Measurements from ENCODE around the gene GRID2. TPM values are rescaled to one million over a fixed set of nuclear protein-coding genes. Genes with fewer than 3 reads are reported as not detected.

The GRID2 gene
- total RNA-seq, 4 donors from 2014 or later: 0.16 TPM; not detected in 3

DNA sequence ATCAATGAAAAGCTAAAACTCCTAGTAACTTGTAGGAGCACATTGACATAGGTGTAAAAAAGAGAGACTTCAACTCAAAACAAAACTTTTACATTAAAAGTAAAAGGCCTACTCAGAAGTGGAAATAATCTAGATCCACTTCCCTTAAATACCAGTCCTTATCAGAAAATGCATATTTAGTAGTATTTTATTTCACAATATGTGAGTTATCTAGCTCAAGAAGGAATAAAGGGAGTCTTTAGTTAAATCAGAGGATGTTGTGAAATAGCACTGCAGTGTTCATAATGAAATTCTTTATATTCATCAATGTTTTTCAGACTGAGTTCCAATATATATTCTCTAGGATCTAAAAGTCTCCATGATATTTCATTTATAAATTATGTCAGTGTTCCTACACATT lies 715.0 kb downstream of the GRID2 start:
- no peak overlapping the region for H3K27ac ChIP-seq
- intact Hi-C loops (cut with DNase I; ENCODE audit: low total_unique reads): no loop called here
- DNase-seq: no peak
- no peaks in the 10 kb centered on the region for H3K27me3 ChIP-seq
- no peaks in the 10 kb centered on the region for H3K36me3 ChIP-seq
- TF ChIP-seq POLR2AphosphoS5 (IDR thresholded peaks at IDR 0.05) (no peak), POLR2A (IDR thresholded peaks at IDR 0.05) (no peak), EP300 (IDR thresholded peaks at IDR 0.05; ENCODE audit: low read depth) (no peak)
- TF ChIP-seq, protein P1, sequence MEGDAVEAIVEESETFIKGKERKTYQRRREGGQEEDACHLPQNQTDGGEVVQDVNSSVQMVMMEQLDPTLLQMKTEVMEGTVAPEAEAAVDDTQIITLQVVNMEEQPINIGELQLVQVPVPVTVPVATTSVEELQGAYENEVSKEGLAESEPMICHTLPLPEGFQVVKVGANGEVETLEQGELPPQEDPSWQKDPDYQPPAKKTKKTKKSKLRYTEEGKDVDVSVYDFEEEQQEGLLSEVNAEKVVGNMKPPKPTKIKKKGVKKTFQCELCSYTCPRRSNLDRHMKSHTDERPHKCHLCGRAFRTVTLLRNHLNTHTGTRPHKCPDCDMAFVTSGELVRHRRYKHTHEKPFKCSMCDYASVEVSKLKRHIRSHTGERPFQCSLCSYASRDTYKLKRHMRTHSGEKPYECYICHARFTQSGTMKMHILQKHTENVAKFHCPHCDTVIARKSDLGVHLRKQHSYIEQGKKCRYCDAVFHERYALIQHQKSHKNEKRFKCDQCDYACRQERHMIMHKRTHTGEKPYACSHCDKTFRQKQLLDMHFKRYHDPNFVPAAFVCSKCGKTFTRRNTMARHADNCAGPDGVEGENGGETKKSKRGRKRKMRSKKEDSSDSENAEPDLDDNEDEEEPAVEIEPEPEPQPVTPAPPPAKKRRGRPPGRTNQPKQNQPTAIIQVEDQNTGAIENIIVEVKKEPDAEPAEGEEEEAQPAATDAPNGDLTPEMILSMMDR (IDR thresholded peaks at IDR 0.05): no peak
- H3K9me3 ChIP-seq: no peaks in the 10 kb centered on the region
- in situ Hi-C loops (cut with MboI; ENCODE audit: low pct_ligation_motif_present in 1 of 4, low pct_unique_long_range_greater_than_20kb in 1 of 4, low sequenced_read_pairs in 3 of 4): no loop called here
- no peaks in the 10 kb centered on the region for H3K4me1 ChIP-seq
- no peak overlapping the region for H3K4me3 ChIP-seq

DNA sequence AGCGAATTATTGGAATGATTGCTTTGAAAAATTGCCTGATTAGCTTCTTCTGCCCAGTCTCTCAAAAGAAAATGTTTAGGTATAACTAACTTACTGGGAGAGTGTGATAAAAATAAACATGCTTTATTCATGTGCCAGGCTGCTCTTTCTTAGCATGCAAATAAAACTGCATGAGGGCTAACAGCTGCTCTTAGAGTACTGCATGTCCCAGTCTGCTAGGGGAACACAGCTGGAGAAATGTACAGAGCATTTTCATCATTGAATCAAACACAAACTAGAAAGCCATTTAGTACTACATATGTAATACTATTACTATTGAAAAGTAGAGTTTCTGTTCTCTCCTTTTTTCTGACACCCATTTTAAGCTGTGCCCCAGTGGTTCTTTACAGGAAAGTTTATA lies 726.0 kb downstream of the GRID2 start:
- in situ Hi-C loops (cut with MboI; ENCODE audit: low pct_ligation_motif_present in 1 of 4, low pct_unique_long_range_greater_than_20kb in 1 of 4, low sequenced_read_pairs in 3 of 4) (no loop called here), intact Hi-C loops (cut with DNase I; ENCODE audit: low total_unique reads) (no loop called here)
- TF ChIP-seq POLR2A (IDR thresholded peaks at IDR 0.05) (no peak), POLR2AphosphoS5 (IDR thresholded peaks at IDR 0.05) (no peak), EP300 (IDR thresholded peaks at IDR 0.05; ENCODE audit: low read depth) (no peak)
- TF ChIP-seq, protein P1 (IDR thresholded peaks at IDR 0.05): no peak
- Histone ChIP-seq H3K36me3 (no peaks in the 10 kb centered on the region), H3K27ac (no peak overlapping the region), H3K4me3 (no peak overlapping the region), H3K4me1 (no peaks in the 10 kb centered on the region), H3K9me3 (no peaks in the 10 kb centered on the region), H3K27me3 (no peaks in the 10 kb centered on the region)
- WGBS, 2 donors (ENCODE audit: low coverage in 1 of 2): 66 to 92% methylated on average over 1 of the region's 1 CpG
- DNase-seq: no peak

DNA sequence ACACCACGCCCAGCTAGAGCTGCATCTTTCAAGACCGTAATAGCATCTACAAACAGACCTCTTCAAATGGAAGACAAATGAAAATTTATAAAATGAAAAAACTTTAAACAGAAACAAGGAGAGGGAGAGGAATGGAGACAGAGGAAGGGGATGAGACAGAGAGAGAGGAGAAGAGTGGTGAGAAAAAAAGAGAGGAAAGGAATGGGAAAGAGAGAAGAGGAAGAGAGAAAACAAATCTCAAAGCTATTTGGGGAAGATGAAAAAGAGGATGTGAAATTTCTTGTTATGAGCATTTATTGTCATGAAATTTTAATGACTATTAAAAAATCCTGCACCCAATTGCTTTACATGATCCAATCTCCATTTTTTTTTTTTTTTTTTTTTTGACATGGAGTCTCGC lies 726.9 kb downstream of the GRID2 start:
- 87 to 100% methylated on average over 1 to 3 of the region's 3 CpGs for WGBS, 2 donors (ENCODE audit: low coverage in 1 of 2)

DNA sequence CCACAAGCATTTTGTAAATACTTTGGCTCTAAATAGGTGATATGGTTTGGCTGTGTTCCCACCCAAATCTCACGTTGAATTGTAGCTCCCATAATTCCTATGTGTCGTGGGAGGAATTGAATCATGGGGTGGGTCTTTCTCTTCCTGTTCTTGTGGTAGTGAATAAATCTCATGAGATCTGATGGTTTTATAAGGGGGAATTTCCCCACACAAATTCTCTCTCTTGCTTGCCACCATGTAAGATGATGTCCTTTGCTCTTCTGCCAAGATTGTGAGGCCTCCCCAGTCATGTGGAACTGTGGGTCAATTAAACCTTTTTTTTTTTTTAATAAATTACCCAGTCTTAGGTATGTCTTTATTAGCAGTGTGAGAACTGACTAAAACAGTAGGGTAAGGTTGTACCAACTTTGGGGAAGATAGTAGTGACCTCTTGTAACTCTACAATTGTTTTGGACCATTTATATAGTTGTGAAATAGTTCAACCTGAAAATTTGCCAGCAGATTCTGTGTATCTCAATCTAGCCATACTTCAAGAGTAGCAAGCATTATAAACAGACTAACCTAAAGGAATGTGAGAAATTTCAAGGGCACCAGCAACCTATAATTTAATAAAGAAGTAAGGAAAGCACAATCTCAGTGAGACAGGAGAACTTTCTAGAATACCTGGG lies 727.8 kb downstream of the GRID2 start:
- in situ Hi-C loops (cut with MboI; ENCODE audit: low pct_ligation_motif_present in 1 of 4, low pct_unique_long_range_greater_than_20kb in 1 of 4, low sequenced_read_pairs in 3 of 4): no loop called here
- no peaks in the 10 kb centered on the region for H3K9me3 ChIP-seq
- H3K36me3 ChIP-seq: no peaks in the 10 kb centered on the region
- whole genome bisulfite sequencing, 2 donors (ENCODE audit: low coverage in 1 of 2): 50 to 56% methylated on average over 2 of the region's 2 CpGs
- intact Hi-C loops (cut with DNase I; ENCODE audit: low total_unique reads): no loop called here
- H3K4me1 ChIP-seq: no peaks in the 10 kb centered on the region
- no peak overlapping the region for H3K4me3 ChIP-seq
- TF ChIP-seq EP300 (IDR thresholded peaks at IDR 0.05; ENCODE audit: low read depth) (no peak), POLR2A (IDR thresholded peaks at IDR 0.05) (no peak), POLR2AphosphoS5 (IDR thresholded peaks at IDR 0.05) (no peak)
- TF ChIP-seq, protein P1 (IDR thresholded peaks at IDR 0.05): no peak
- no peak overlapping the region for H3K27ac ChIP-seq
- no peak for DNase-seq
- H3K27me3 ChIP-seq: no peaks in the 10 kb centered on the region

More for the DNA sequence above, 726.9 kb downstream of the GRID2 start:
- H3K27ac ChIP-seq: no peak overlapping the region
- no peak for DNase-seq
- H3K4me1 ChIP-seq: no peaks in the 10 kb centered on the region
- H3K4me3 ChIP-seq: no peak overlapping the region
- intact Hi-C loops (cut with DNase I; ENCODE audit: low total_unique reads) (no loop called here), in situ Hi-C loops (cut with MboI; ENCODE audit: low pct_ligation_motif_present in 1 of 4, low pct_unique_long_range_greater_than_20kb in 1 of 4, low sequenced_read_pairs in 3 of 4) (no loop called here)
- H3K36me3 ChIP-seq: no peaks in the 10 kb centered on the region
- TF ChIP-seq POLR2AphosphoS5 (IDR thresholded peaks at IDR 0.05) (no peak), EP300 (IDR thresholded peaks at IDR 0.05; ENCODE audit: low read depth) (no peak)
- no peaks in the 10 kb centered on the region for H3K27me3 ChIP-seq
- H3K9me3 ChIP-seq: no peaks in the 10 kb centered on the region

DNA sequence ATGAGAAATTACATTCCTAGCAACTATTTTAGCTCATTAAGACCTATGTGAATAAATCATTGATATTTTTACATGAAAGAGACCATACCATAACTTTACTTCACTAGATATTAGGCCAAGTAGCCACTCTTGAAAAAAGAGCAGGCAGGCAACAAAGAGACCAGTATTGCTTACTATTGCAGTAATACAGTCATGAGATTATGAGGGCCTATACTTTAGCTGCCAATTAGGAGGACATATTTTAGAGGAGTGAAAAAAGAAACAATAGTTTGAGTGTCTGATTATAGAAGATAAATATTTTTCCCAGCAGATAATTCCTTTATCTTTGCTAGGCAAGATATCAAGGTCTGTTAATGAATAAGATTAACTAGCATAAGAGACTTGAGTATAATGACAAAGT lies 739.0 kb downstream of the GRID2 start:
- in situ Hi-C loops (cut with MboI; ENCODE audit: low pct_ligation_motif_present in 1 of 4, low pct_unique_long_range_greater_than_20kb in 1 of 4, low sequenced_read_pairs in 3 of 4) (no loop called here), intact Hi-C loops (cut with DNase I; ENCODE audit: low total_unique reads) (no loop called here)
- Histone ChIP-seq H3K27me3 (no peaks in the 10 kb centered on the region), H3K27ac (no peak overlapping the region), H3K36me3 (no peaks in the 10 kb centered on the region), H3K4me3 (no peak overlapping the region), H3K9me3 (no peaks in the 10 kb centered on the region), H3K4me1 (no peaks in the 10 kb centered on the region)
- no peak for DNase-seq
- no peak for TF ChIP-seq POLR2AphosphoS5 (IDR thresholded peaks at IDR 0.05)
- TF ChIP-seq, protein P1 (IDR thresholded peaks at IDR 0.05): no peak
- no peak for TF ChIP-seq EP300 (IDR thresholded peaks at IDR 0.05; ENCODE audit: low read depth)
- TF ChIP-seq POLR2A (IDR thresholded peaks at IDR 0.05): no peak

Measured in transverse colon (tissue), 4 donors.